ENCODE results near the gene DDAH1.
A peak's percentile ranks its signal among the peaks of the same experiment; 100 is the strongest.

- peak; percentile 80 to 97 (median 97) for TF ChIP-seq CTCF (IDR thresholded peaks at IDR 0.05)
- TF ChIP-seq POLR2AphosphoS5 (IDR thresholded peaks at IDR 0.05; ENCODE audit: insufficient read depth in 1 of 2, low read depth in 1 of 2), result peak; percentile 24 to 60
- no peak for TF ChIP-seq POLR2A (IDR thresholded peaks at IDR 0.05)
These were observed 156.7 kb downstream of the DDAH1 start for GRCh38 chr1:85307987-85308832.

Data from vagina (tissue), 2 donors.